ENCODE data around the gene NBPF19.
"Not testable (repeated sequence)": the region's sequence is repeated elsewhere in the genome, so short reads cannot be mapped to it uniquely, and the experiment has no call there.

DNA sequence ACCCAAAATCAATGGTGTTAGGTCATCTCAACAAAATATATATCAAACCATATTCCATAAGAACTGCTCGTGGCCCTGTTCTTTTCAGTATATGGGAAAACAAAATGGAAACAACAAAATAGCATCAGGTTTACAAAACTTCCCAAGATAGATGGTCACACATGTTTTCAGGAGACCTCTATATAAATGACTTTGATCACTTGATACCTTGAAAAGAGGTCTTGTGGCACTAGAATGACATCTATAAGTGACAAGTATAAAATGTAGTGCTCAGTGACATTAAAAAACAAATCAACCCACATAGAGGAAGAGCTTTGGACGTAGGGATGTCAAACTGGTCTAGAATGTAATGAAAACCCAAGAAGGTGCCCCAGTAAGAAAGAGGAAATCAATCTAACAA, at the start of gene NBPF19:
- TF ChIP-seq CTCF (conservative IDR thresholded peaks at IDR 0.05); ZFX (IDR thresholded peaks at IDR 0.05): not testable (repeated sequence)

All from C4-2B (cell line).